Keratinocyte (primary cell): Measurements from ENCODE around the gene PFKFB4.
"Not testable (repeated sequence)": the region's sequence is repeated elsewhere in the genome, so short reads cannot be mapped to it uniquely, and the experiment has no call there.

Experiments used
- CTCF ChIP-seq, 3 experiments: IDR thresholded peaks in 1 of 3; conservative IDR thresholded peaks in 1 of 3; optimal IDR thresholded peaks in 1 of 3; 2 replicates in 2 of 3; 3 replicates in 1 of 3; pipeline versions ENCODE3 to v1.5.1; 2011; ENCODE audit warnings: low read length in 3 of 3, mild to moderate bottlenecking in 3 of 3, moderate library complexity in 2 of 3, control low read depth in 1 of 3, inconsistent platforms in 1 of 3; ENCODE audit not compliant: insufficient read depth in 2 of 3; ENCODE audit errors: extremely low read depth in 1 of 3
- EZH2 ChIP-seq: IDR thresholded peaks from one replicate; pipeline ENCODE4 v1.6.1; 2012; ENCODE audit warnings: inconsistent platforms, mild to moderate bottlenecking, low read length, moderate library complexity

- not testable (repeated sequence) for TF ChIP-seq CTCF (optimal IDR thresholded peaks at IDR 0.05 in 1 of 3, IDR thresholded peaks at IDR 0.05 in 1 of 3, conservative IDR thresholded peaks at IDR 0.05 in 1 of 3; ENCODE audit: extremely low read depth in 1 of 3, insufficient read depth in 2 of 3, low read length in 3 of 3); EZH2
Measured at GRCh38 chr3:48474031-48474430, 82.6 kb downstream of the PFKFB4 start.
